Pancreas (tissue), 10 donors: ENCODE measurements around the gene ATG10. TPM values are rescaled to one million over a fixed set of nuclear protein-coding genes. Genes with fewer than 3 reads are reported as not detected.
A peak's percentile ranks its signal among the peaks of the same experiment; 100 is the strongest.

Experiments
- ATAC-seq, 4 donors: fragments of 200-7000 bp; cut with Tn5 transposase; one replicate each; pipeline versions ENCODE4 v1.8.0 to v1.9.1; 2020; ENCODE audit warnings: mild to moderate bottlenecking in 4 of 4, moderate library complexity in 4 of 4
- DNase-seq, 6 donors: peaks; one replicate each; pipeline ENCODE4 v3.0.0-alpha.2; 2020
- FAIRE-seq: peaks from 2 replicates; lab custom pipeline; 2012; peaks lifted over from hg19 to GRCh38; lab: Jason Lieb, UNC
- H3K27ac ChIP-seq, 4 donors: fragments of 200-600 bp; sonication (generic); 1 replicate in 3 of 4; 2 replicates in 1 of 4; pipeline versions ENCODE4 v1.5.0 to v1.8.0; 2020
- H3K27me3 ChIP-seq, 4 donors: fragments of 200-600 bp; one replicate each; pipeline ENCODE4 v1.8.0; 2021
- H3K36me3 ChIP-seq, 3 donors: fragments of 200-600 bp; sonication (generic) in 1 of 3; one replicate each; pipeline versions ENCODE4 v1.5.0 to v1.8.0; 2020 to 2021
- H3K4me1 ChIP-seq, 3 donors: fragments of 200-600 bp; one replicate each; pipeline ENCODE4 v1.8.0; 2021
- H3K4me3 ChIP-seq, 4 donors: fragments of 200-600 bp; sonication (generic) in 2 of 4; one replicate each; pipeline versions ENCODE4 v1.5.0 to v1.8.0; 2020 to 2021
- H3K9me3 ChIP-seq, 4 donors: fragments of 200-600 bp; one replicate each; pipeline ENCODE4 v1.8.0; 2021
- CTCF ChIP-seq, 4 donors: fragments of 200-600 bp; sonication (generic) in 3 of 4; IDR thresholded peaks; one replicate each; pipeline versions ENCODE4 v1.5.0 to v1.8.0; 2021; ENCODE audit warnings: antibody characterized with exemption in 4 of 4
- WGBS, 2 donors: extraction: QIAGEN DNeasy Blood & Tissue Kit; methylation state at CpG; one replicate each; pipeline ENCODE4 v1.1.7; 2013; 5-methylcytosine and 5-hydroxymethylcytosine counted together
- intact Hi-C, 3 donors: fragments of 100-400 bp; cut with DNase I; formaldehyde crosslinking; loops; one replicate each; pipeline versions ENCODE4 v1.11.1 to v1.14.2; 2022
- polyA plus RNA-seq, 2 donors: library from polyadenylated mRNA; stranded (reverse); fragments of 200-250 nt; gene quantifications; one replicate each; pipeline ENCODE4 v1.2.3, GENCODE V29; 2013
- total RNA-seq, 6 donors: library from RNA; stranded (reverse); fragmentation: NEBNext Ultra II Directional in 4 of 6; extraction: Animal tissue kit (Norgen Biotek cat#: 25700) in 4 of 6; gene quantifications; one replicate each; pipeline versions ENCODE4 v1.2.1 to v1.2.4, GENCODE V29; 2021 to 2023
- donor health status: healthy with polysubstance abuse.
- donor health status: DM: no; HTN: no; CAD: no; lungs with moderate emphysema.
- donor health status: DM: no; HTN: no; CAD: no.
- donor health status: control.
- donor health status: control.
- donor health status: Bipolar disorder and iron deficiency.
- donor health status: DM: yes; HTN: yes; CAD: no.
- donor health status: DM: no; HTN: no; CAD: no.
- donor health status: DM: no; HTN: no; CAD: no.
- donor health status: DM: yes; HTN: yes; CAD: no.

The ATG10 gene
- total and polyA plus RNA-seq, 8 donors = 3.3 to 5.2 (median 3.5) TPM

- Histone ChIP-seq H3K4me3 (peak within 1 kb of the TSS; percentile 72 to 99 (median 84)), H3K9me3 (no peaks in the 10 kb centered on the region), H3K4me1 (peaks cover 0 to 12% (median 0%) of the 10 kb centered on the region in 3 donors), H3K27me3 (no peaks in the 10 kb centered on the region), H3K36me3 (peaks cover 0 to 25% (median 17%) of the 10 kb centered on the region in 3 donors), H3K27ac (peak within 1 kb of the TSS; percentile 30 to 93 (median 78))
- ATAC-seq (peak; percentile 97 to 99 (median 97)), FAIRE-seq (peak; percentile 32), DNase-seq (peak; percentile 85 to 95 (median 88))
- TF ChIP-seq CTCF (IDR thresholded peaks at IDR 0.05) = no peak
- 0% methylated on average over 59 to 60 of the region's 60 CpGs for WGBS, 2 donors
- intact Hi-C loops = no loop called here
These were observed 306.3 kb downstream of the ATG10 start, which contains the start of gene RPS23 for GRCh38 chr5:82277987-82278710. Gene RPS23 (minus strand): TSS chr5:82278354. CDS start chr5:82278323, 31 bp downstream.

GRCh38 chr5:82278711-82279370, 307.0 kb downstream of the ATG10 start:
- Histone ChIP-seq H3K36me3 (peaks cover 0 to 25% (median 17%) of the 10 kb centered on the region in 3 donors), H3K27me3 (no peaks in the 10 kb centered on the region), H3K9me3 (no peaks in the 10 kb centered on the region), H3K27ac (peak overlapping the region; percentile 30 to 93 (median 78)), H3K4me3 (peak overlapping the region; percentile 72 to 99 (median 84)), H3K4me1 (peaks cover 0 to 12% (median 0%) of the 10 kb centered on the region in 3 donors)
- ATAC-seq (no peak), FAIRE-seq (no peak), DNase-seq (peak in 1 of 6 donors; percentile 36)
- TF ChIP-seq CTCF (IDR thresholded peaks at IDR 0.05) = no peak
- intact Hi-C loops = no loop called here
- WGBS, 2 donors = 18 to 34% methylated on average over 19 of the region's 19 CpGs

GRCh38 chr5:82283893-82284292, 312.1 kb downstream of the ATG10 start:
- ATAC-seq = no peak
- no peak overlapping the region for H3K27ac ChIP-seq
- intact Hi-C loops = no loop called here
- no peak overlapping the region for H3K4me3 ChIP-seq
- H3K9me3 ChIP-seq = no peaks in the 10 kb centered on the region
- 82 to 86% methylated on average over 2 of the region's 2 CpGs for WGBS, 2 donors
- DNase-seq = no peak
- no peaks in the 10 kb centered on the region for H3K27me3 ChIP-seq
- H3K36me3 ChIP-seq = no peaks in the 10 kb centered on the region
- FAIRE-seq = no peak
- TF ChIP-seq CTCF (IDR thresholded peaks at IDR 0.05) = no peak
- peaks cover 0 to 3% (median 0%) of the 10 kb centered on the region in 3 donors for H3K4me1 ChIP-seq

- Histone ChIP-seq H3K4me3 (no peak overlapping the region), H3K27me3 (no peaks in the 10 kb centered on the region), H3K27ac (no peak overlapping the region), H3K36me3 (no peaks in the 10 kb centered on the region), H3K9me3 (no peaks in the 10 kb centered on the region), H3K4me1 (no peaks in the 10 kb centered on the region)
- ATAC-seq (no peak), FAIRE-seq (no peak), DNase-seq (no peak)
- intact Hi-C loops = no loop called here
- no peak for TF ChIP-seq CTCF (IDR thresholded peaks at IDR 0.05)
- WGBS, 2 donors = 93 to 94% methylated on average over 6 of the region's 6 CpGs
These were observed 313.4 kb downstream of the ATG10 start for GRCh38 chr5:82285206-82285605.
